GM19455 (cell line): ENCODE data around the gene ARF1.
"Not testable (repeated sequence)": the region's sequence is repeated elsewhere in the genome, so short reads cannot be mapped to it uniquely, and the experiment has no call there.

Experiments
- ATAC-seq: cut with Tn5 transposase; IDR thresholded peaks from one replicate; pipeline ENCODE4 v1.9.1; 2021; ENCODE audit not compliant: unreplicated experiment

ARF1 gene

DNA sequence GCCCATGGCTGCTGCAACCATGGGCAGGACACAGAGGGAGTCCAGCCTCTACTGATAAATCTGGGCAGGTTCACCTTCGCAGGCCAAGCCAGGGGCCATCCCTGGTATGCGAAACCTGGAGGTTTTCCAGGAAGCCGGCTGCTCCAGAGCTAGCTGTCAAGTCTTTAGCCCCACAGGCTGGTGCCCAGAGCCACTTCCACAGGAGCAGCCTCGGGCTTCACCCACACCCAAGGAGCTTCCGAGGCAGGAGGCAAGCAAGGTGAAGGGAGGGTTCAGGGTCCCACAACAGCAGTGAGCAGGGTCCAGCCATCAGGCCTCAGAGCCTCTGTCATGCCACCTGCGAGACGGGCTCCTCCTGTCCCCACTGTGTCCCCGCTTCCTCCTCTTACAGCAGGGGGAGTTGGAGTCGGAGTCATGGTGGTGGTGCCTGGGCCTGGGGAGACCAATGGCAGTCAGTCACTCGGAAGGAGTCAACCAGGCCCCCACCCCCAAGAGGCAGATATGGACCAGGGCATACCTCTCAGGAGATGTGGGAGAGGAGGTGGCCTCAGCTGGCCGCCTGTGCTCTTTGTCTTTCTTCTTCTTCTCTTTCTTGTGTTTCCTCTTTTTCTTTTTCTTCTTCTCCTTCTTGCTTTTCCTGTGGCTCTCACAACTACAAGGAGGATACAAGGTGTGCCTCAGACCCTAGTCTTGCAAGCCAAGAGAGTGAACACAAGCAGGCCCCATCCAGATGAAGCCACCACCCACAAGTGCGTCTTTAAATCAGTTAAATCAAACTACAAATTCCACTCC is 18.5 kb downstream of the ARF1 start:
- no peak for ATAC-seq

DNA sequence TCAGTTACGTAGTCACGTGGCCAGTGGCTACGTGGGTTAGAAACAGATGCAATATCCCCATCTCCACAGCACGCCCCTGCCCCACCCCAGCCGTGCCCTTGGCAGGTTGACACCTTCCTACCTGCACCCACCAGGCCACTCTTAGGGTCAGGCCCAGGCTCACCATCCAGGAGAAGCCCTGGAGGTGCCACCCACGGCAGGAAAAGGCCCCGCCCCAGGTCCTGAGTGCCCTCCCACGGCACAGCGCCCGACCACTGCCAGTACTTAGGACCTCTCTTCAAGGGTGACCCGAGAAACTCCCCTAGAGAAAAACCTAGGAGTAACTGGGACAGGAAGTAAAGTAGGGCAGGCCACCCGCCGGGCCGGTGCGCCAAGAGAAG is 19.1 kb downstream of the ARF1 start:
- ATAC-seq = no peak

DNA sequence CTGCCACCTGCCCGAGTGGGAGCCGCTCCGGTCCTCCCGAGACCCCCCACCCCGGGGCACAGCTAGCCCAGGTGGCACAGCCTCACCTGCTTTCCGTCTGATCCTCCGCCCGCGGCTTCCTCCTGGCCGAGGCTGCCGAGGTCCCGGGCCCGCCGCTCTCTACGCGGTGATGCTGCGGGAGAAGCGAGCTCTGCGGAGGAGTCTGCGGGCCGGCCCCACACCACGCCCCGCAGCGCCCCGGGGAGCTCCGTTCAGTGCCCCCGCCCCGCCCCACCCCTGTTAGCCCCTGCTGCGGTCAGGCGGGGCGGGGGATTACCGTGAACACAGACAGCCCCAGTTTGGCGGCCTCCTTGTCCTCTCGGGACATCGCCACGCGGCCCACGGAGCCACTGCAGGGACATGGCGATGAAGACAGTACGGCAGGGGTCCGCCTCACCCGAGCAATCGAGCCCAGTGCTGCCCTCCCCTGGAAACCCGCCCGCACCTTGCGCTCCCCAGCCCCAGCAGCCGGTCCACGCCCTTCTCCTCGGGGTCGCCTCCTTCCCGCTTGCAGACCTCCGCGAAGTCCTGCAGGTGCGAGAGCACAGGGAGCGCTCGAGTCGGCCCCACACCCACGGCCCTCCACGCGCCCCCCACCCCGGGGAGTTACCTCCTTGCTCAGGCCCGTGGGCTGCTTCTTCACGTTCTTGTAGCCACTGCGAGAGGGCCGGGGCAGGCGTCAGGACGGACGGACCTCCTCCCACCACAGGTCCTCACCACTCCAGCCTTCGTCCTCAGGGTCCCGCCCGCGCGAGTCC is 19.7 kb downstream of the ARF1 start:
- peak; percentile 23 for ATAC-seq

DNA sequence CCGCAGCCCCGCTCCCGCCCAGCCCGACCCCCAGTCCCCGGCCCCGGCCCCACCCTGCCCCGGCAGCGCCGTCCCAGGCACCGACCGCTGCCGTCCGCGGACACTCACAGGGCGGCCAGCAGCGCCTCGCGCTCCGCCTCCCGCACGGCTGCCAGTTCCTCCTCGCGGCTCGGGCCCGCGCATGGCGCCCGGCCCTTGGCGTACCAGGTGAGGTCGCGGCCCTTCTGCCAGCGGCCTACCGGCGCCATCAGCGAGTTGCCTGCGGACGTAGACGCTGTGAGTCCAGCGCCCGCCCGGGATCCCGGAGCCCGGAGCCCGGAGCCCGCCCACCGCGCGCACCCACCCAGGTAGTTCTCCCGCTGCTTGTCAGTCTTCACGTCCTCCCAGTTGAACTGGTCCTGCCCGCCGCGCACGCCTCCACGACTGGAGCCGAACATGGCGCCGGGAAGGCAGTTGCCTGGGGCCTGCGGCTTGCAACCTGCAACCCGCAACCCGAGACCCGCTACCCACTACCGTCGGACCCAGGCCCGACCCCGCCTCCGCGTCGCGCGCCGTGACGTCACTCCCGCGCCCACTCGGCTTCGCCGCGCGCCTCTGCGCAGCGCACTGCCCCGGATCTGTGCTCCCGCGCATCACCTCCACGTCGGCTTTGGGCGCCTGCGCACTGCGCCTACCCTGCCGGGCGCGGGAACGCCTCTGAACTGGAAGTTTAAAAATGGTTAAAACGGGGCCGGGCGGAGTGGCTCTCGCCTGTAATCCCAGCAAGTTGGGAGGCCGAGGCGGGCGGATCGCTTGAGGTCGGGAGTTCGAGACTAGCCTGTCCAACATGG is 20.5 kb downstream of the ARF1 start, which contains the start of gene C1orf35:
C1orf35 (minus strand) TSS at position 535 of the 830 bp plus-strand sequence; CDS start at position 437, 98 bp downstream.
- peak; percentile 61 for ATAC-seq

DNA sequence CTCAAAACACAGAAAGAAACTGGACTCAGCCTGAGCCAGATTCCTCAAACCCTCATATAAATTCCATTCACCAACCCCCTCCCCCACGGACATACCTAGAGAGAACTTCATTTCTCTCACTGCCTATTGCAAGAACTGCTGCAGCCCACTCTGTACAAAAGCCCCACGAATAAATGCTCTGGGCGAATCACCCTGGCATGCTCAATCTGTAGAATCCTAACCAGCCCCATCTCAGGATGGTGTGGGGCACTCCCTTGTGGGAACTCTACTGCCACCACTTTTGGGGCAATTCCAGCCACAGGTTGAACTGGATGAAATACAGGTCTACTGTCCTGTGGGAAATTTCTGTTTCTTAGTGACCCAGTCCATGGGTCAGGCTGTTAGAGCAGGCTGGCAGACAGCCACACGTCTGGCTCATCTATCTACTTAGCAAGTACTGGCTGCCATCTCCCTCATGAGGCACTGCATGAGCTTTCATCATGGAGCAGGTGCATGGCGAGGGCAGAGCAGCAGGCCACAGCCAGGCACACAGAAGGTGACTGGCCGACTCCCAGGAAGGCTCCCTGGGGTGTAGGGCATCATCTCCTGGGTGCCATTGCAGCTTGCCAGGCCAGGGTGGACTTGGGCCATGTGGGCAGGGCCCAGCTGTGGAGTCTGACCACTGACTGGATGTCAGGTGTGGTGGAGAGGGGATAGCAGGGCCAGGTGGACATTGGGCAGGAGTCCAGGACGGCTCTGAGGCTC is 22.2 kb downstream of the ARF1 start:
- no peak for ATAC-seq

DNA sequence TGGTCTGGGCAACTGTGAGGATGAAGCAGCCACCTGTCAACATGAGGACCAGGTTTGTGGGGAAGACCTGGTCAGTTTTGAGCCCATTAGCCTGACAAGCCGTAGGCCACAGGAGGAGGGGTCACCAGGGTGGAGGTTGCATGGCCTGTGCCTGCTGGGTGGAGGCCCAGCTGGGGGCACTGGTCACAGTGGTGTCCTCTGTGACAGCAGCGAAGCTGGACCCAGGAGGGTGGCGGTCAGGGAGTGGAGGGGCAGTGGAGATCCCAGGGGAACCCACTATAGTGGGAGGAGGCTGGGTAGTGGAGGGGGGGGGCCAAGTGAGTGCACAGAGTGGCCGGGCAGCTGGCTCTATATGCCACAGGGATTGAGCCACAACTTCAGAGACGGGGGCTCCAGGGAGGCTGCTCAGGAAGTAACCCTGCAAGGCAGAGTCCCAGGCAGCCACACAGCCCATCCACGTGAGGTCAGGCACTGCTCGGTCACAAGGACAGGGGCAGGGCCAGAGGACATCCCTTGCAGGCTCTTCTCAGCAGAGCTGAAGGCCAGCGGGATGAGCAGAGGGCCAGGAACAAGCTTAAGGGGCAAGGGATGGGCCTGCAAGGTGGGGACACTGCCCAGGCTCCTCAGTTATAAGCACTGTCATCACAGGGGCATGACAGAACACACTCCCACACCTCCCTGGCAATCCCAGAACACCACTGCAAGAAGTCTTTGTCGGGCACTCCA is 22.9 kb downstream of the ARF1 start:
- ATAC-seq = no peak

DNA sequence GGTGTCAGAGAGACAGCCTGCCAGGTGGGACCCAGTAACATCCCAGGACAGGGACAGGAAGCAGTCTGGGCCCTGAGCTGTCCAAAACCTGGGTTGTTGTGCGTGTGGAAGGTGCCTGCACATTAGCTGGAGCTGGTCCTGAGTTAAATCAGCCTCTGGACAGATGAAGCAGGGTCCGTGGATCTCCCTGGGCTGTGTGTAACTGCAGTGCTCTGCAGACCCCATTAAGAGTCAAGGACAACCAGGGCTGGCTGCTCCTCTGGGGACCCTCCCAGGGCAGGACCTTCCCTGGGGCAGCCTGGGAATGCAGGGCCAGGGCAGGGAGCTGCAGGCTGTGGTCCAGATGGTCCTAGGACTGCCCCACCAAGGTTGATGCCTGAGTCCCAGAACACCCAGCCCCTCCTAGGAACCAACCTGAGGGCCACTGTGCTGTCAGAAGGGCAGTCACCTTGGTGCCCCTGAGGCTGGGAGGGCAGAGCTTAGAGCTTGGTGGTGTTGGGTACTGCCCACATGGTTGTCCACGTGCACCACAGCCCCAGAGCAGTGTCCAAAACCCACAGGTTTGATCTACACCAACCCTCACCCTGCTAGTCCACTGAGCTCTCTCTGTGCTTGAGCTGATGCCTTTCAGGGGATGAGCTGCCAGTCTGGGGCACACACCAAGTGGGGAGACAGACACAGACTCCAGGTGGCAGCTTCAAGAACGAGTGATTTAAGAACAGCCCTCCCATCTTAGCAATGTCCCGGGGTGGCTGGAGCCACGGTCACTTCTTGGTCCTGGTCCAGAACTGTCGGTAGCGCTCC is 23.7 kb downstream of the ARF1 start:
- ATAC-seq = no peak

DNA sequence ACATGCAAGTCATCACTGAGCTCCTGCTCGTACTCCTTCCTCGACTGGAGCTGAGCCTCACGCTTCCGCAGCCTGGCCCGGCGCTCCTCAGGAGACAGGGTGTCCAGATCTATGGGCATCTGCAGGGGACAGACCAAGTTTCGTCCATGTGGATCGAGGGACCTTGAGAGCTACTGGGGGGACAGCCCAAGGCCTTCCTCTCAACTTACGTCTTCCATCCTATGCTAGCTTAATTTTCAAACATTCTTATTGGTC is 24.2 kb downstream of the ARF1 start:
- no peak for ATAC-seq

DNA sequence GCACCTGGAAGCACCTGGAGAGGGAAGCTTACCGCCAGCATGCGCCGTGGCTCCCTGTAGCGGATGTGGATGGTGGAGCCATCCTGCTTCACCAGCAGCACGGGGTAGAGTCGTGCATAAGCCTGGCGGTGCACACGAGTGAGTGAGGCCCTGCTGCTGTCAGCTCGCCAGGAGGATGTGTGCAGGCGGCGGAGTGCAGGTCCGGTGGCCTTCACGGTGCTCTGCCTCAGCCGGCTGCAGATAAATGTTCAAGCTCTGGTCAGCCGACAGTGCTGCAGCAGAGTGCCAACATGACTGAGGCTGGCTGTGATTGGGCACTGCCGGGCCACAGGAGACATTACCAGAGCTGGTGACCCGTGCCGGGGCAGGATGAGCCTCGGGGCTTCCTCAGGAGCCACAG is 25.1 kb downstream of the ARF1 start:
- ATAC-seq = no peak

DNA sequence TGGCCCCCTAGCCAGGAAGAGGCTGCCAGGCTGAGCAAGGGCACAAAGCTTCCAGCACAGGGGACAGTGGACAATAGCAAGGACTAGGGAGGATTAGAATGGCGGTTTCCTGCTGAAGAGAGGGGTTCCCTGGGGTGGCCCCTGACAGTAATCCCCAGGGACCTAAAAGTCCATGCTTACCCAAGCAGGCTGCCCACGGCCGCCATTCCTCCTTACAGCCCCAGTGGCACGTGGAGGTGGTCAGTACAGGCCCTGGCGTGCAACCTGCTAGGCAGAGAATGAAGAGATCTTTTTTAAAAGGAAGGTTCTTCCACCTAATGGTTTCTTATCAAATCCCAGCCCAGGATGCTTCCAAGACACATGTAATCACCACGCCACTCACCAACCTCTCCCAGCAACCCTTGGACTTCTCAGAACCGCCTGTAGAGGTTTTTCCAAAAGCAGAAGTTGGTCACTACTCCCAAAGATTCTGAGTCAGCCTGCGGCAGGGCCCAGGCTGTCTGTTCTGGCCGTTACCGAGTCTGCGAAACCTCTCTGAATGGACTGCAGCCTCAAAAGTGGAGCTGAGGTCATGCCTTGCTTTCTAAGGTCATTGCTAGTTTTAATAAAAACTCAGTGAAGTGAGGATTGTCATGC is 25.7 kb downstream of the ARF1 start:
- ATAC-seq = no peak

DNA sequence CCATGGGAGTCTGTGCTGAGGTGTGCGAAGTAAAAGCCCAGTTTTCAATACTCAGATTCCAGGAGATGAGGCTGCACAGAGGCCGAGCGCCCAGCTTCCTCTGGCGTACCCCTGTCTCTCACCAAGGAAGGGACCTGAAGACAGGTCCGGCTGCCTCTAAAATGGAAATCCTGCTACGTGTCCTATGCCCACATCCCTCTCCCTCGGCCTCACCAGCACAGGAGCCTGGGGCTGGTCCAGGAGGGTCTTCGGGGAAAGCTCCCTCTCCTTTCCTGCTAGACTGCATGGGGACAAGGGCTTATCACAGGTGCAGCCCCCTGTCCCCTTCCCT is 26.2 kb downstream of the ARF1 start:
- no peak for ATAC-seq

DNA sequence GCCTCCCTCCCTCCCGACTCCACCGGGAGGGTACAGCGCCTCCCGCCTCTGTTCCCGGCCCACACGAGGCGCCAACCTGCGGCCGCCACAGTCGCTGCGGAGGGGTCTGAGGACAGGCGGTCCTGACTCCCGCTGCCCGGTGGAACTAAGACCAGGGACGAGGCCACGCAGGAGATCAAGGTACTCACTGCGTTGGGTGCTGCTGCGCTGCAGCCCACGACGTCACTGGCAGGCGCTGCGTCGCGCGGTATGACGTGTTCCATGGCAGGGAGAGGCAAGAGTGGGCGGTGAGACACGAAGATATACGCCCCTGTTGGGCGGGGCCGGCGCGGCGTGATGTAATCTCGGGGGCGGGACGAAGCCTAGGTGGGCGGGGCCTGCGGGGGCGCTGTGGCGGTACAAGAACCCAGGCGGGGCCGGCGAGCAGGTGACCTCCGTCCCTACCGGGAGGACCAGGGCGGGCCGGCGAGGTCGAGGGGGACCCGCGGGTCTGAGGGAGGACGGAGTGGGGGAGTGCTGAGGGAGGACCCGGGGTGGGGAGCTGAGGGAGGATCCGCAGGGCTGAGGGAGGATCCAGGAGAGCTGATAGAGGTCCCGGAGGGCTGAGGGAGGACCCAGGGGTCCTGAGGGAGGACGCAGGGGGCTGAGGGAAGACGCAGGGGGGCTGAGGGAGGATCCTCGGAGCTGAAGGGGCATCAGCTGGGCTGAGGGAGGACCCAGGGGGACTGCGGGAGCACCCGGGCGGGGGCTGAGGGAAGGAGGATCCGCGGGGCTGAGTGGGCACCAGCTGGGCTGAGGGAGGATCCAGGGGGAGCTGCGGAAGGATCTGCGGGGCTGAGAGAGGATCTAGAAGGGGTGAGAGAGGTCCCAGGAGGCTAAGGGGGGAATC is 26.8 kb downstream of the ARF1 start, which contains the start of gene MRPL55:
MRPL55 (minus strand) TSS at position 227 of the 889 bp plus-strand sequence. CDS start 1,039 bp downstream, outside the sequence.
- ATAC-seq = peak; percentile 93

DNA sequence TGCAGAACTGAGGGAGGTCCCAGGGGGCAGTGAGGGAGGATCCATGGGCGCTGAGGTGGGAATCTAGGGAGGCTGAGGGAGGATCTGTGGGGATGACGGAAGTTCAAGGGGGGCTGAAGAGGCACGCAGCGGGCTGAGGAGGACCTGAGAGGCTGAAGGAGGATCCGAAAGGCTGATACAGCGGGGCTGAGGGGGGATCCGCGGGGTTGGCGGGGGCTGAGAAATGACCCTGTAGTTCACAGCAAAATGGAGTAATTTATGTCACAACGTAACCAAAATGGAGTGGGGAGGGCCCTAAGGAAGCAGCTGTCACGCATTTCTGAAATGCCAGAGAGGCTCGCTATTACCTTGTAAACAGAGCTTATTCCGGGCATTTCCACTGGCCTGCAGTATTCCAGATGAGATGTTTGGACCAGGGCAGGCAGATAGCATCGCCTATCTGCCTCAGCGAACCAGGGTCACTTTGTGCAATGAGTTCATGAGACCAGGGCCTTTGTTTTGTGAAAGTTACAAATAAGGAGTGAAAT is 27.5 kb downstream of the ARF1 start:
- ATAC-seq = no peak

DNA sequence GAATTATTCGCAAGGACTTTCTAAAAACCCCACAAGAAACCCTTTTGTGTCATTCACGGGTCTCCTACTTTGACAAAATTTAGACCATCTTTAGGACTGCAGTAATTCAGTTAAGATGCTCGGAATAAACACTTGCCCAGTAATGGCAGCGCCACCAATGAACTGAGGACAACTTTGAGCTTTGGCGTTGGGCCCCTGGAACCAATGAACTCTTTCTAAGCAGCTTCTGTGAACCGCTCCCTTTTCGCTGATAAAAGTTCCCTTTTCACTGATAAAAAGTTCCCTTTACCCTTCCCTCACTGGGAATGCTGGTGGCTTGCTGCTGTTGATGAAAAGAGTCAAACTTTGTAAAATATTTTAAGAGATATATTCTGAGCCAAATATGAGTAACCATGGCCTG is 28.0 kb downstream of the ARF1 start:
- no peak for ATAC-seq

DNA sequence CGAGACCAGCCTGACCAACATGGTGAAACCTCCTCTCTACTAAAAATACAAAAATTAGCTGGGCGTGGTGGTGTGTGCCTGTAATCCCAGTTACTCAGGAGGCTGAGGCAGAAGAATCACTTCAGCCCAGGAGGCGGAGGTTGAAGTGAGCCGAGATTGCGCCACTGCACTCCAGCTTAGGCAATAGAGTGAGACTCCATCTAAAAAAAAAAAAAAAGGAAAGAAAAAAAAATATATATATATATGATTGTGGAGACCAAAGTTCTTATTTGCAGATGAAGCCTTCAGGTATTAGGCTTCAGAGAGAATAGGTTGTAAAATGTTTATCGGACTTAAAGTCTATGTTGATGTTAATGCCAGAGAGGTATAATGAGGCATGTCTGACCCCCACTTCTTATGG is 28.8 kb downstream of the ARF1 start:
- not testable (repeated sequence) for ATAC-seq

DNA sequence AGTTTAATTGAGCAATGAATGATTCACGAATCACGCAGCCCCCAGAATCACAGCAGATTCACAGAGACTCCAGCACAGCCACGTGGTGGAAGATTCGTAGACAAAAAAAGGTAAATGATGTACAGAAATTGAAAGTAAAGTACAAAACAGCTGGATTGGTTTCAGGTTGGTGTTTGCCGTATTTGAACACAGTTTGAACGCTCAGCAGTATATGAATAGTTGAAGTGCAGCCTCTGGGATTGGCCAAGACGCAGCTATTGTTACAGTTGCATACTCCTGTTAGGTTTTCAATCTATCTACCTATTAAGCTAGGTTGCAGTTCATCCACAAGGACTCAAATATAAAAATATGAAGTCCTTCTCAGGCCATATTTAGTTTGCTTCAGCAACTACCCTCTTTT is 29.7 kb downstream of the ARF1 start:
- no peak for ATAC-seq

DNA sequence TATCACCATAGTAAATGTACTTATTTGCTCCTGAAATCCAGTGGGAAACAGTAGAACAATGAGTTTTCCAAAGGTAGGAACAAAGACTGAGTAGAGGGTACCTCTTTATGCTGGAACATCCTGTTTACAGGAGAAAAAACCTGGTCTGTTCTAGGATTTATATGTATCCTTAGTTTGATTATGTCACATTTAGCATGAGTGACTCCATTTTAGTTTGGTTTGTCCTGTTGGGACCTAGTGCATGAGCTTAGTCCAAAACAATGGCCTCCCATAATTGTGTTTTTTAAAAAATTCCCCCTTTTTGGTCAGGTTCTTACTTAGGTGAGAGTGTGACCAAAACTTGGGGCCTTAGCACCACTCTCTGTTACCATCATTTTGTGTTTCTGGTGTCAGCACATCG is 30.1 kb downstream of the ARF1 start:
- ATAC-seq = no peak

DNA sequence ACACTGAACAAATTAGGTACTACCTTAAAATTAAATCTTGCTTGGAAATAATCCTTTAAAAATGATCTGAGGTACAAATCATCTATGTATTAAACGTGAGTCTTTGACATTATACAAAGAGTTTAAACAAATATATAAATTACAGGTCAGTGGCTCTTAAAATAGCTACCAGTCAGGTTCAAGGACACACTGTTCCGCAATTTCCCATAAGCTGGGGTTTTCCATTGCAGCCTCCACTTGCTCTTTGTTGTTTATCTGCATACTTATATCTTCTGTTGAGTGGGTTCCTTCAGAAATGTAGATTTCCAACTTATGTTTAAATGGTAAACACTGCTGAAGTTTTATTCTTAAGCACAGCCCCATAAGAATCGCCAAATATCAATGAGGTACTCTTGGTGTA is 32.3 kb downstream of the ARF1 start:
- no peak for ATAC-seq
